H1 (cell line): ENCODE measurements around the gene PSPC1. TPM values are rescaled to one million over a fixed set of nuclear protein-coding genes. Genes with fewer than 3 reads are reported as not detected.

ENCODE experiments used
- CTCF ChIA-PET: fragments of 300-600 bp; sonication (Branson Sonifier 250); formaldehyde crosslinking; loops from one replicate; lab custom pipeline; 2021; ENCODE audit not compliant: partially characterized antibody; lab: Charles Lee
- POLR2A ChIA-PET: fragments of 300-600 bp; sonication (Branson Sonifier 250); formaldehyde crosslinking; loops from one replicate; lab custom pipeline; 2021; ENCODE audit warnings: inconsistent platforms; ENCODE audit not compliant: partially characterized antibody; lab: Charles Lee
- DNase-seq, 2 experiments: peaks; one replicate each; pipeline versions ENCODE4 v3.0.0 to v3.0.0-alpha.2; 2010 to 2022; ENCODE audit warnings: low spot score in 2 of 2, low read depth in 1 of 2, mixed read lengths in 1 of 2
- FAIRE-seq: peaks from 2 replicates; lab custom pipeline; 2011; peaks lifted over from hg19 to GRCh38; lab: Jason Lieb, UNC
- H2AFZ ChIP-seq: 2 replicates; pipeline ENCODE4 v1.8.1; 2012; ENCODE audit warnings: low read length, inconsistent platforms
- H2AK5ac ChIP-seq: 2 replicates; pipeline ENCODE4 v1.6.1; 2013; ENCODE audit warnings: low read depth, low read length
- H2BK120ac ChIP-seq: replicated peaks from 2 replicates; pipeline ENCODE3; 2013; ENCODE audit warnings: low read depth, low read length, inconsistent platforms
- H2BK12ac ChIP-seq: 2 replicates; pipeline ENCODE4 v1.6.1; 2013; ENCODE audit warnings: low read depth, low read length
- H2BK15ac ChIP-seq: 2 replicates; pipeline ENCODE4 v1.6.1; 2013; ENCODE audit warnings: low read length
- H2BK20ac ChIP-seq: 2 replicates; pipeline ENCODE4 v1.6.1; 2013; ENCODE audit warnings: low read length
- H2BK5ac ChIP-seq: 2 replicates; pipeline ENCODE4 v1.6.1; 2013; ENCODE audit warnings: low read depth, low read length
- H3K14ac ChIP-seq: 2 replicates; pipeline ENCODE4 v1.6.1; 2013; ENCODE audit warnings: inconsistent platforms; ENCODE audit not compliant: insufficient read length
- H3K18ac ChIP-seq: 2 replicates; pipeline ENCODE4 v1.6.1; 2013; ENCODE audit warnings: low read length; ENCODE audit errors: extremely low read depth
- H3K23ac ChIP-seq: 2 replicates; pipeline ENCODE4 v1.6.1; 2013; ENCODE audit warnings: inconsistent platforms; ENCODE audit not compliant: insufficient read length
- H3K23me2 ChIP-seq: 2 replicates; pipeline ENCODE4 v1.6.1; 2013; ENCODE audit warnings: low read depth, low read length
- H3K27ac ChIP-seq: 2 replicates; pipeline ENCODE4 v1.6.1; 2011; ENCODE audit warnings: low read depth, low read length, inconsistent platforms
- H3K27me3 ChIP-seq, 4 experiments: replicated peaks in 1 of 4; 1 replicate in 1 of 4; 2 replicates in 3 of 4; pipeline versions ENCODE4 v1.6.1 to v1.8.1; 2011 to 2013; ENCODE audit warnings: low read length in 3 of 4, mild to moderate bottlenecking in 3 of 4, inconsistent platforms in 2 of 4, mixed read lengths in 2 of 4, moderate library complexity in 1 of 4; ENCODE audit not compliant: control insufficient read depth in 3 of 4, insufficient read depth in 3 of 4; ENCODE audit errors: extremely low read depth in 1 of 4
- H3K36me3 ChIP-seq, 4 experiments: 2 replicates each; pipeline versions ENCODE4 v1.6.1 to v1.8.1; 2011 to 2013; ENCODE audit warnings: mild to moderate bottlenecking in 4 of 4, low read length in 3 of 4, moderate library complexity in 2 of 4, control low read depth in 1 of 4, inconsistent platforms in 1 of 4; ENCODE audit not compliant: insufficient read depth in 4 of 4, control insufficient read depth in 2 of 4
- H3K4ac ChIP-seq: replicated peaks from 2 replicates; pipeline ENCODE3; 2013; ENCODE audit warnings: low read length, low read depth, mixed read lengths, inconsistent platforms; ENCODE audit not compliant: insufficient read length
- H3K4me1 ChIP-seq, 4 experiments: replicated peaks in 1 of 4; 1 replicate in 1 of 4; 2 replicates in 3 of 4; pipeline versions ENCODE4 v1.6.1 to v1.8.1; 2011 to 2013; ENCODE audit warnings: low read length in 3 of 4, inconsistent platforms in 2 of 4, mixed read lengths in 1 of 4; ENCODE audit not compliant: insufficient read depth in 4 of 4, control insufficient read depth in 3 of 4
- H3K4me2 ChIP-seq, 2 experiments: 2 replicates each; pipeline versions ENCODE4 v1.6.1 to v1.8.1; 2011 to 2013; ENCODE audit warnings: low read depth in 2 of 2, low read length in 2 of 2, control low read depth in 1 of 2, inconsistent platforms in 1 of 2, mild to moderate bottlenecking in 1 of 2; ENCODE audit not compliant: insufficient read depth in 1 of 2
- H3K4me3 ChIP-seq, 4 experiments: fragments of 200-600, 300-600 bp in 1 of 4; sonication (generic), shearing (Covaris generic), sonication (Bioruptor Twin) in 1 of 4; 2 replicates each; pipeline versions ENCODE4 v1.5.1 to v1.8.1; 2011 to 2016; ENCODE audit warnings: low read length in 4 of 4, low read depth in 3 of 4, control low read depth in 2 of 4, inconsistent platforms in 2 of 4, mild to moderate bottlenecking in 2 of 4, mixed read lengths in 1 of 4, moderate library complexity in 1 of 4; ENCODE audit not compliant: insufficient read depth in 2 of 4; ENCODE audit errors: extremely low read depth in 1 of 4
- H3K56ac ChIP-seq: replicated peaks from 2 replicates; pipeline ENCODE3; 2013; ENCODE audit warnings: low read depth, mild to moderate bottlenecking, mixed read lengths, low read length, inconsistent platforms; ENCODE audit not compliant: insufficient read length
- H3K79me1 ChIP-seq: 2 replicates; pipeline ENCODE4 v1.6.1; 2013; ENCODE audit warnings: low read depth, low read length, control low read depth
- H3K79me2 ChIP-seq, 2 experiments: 2 replicates each; pipeline versions ENCODE4 v1.6.1 to v1.8.1; 2012 to 2013; ENCODE audit warnings: low read length in 2 of 2, mild to moderate bottlenecking in 2 of 2, inconsistent platforms in 1 of 2; ENCODE audit not compliant: insufficient read depth in 2 of 2, control insufficient read depth in 1 of 2
- H3K9ac ChIP-seq, 4 experiments: replicated peaks in 1 of 4; 1 replicate in 1 of 4; 2 replicates in 3 of 4; pipeline versions ENCODE4 v1.6.1 to v1.8.1; 2011 to 2013; ENCODE audit warnings: low read depth in 3 of 4, low read length in 3 of 4, control low read depth in 2 of 4, mild to moderate bottlenecking in 2 of 4, moderate library complexity in 2 of 4, inconsistent platforms in 1 of 4; ENCODE audit errors: extremely low read depth in 1 of 4
- H3K9me3 ChIP-seq, 2 experiments: 2 replicates each; pipeline versions ENCODE4 v1.6.1 to v1.8.1; 2012 to 2013; ENCODE audit warnings: mild to moderate bottlenecking in 2 of 2, moderate library complexity in 2 of 2, control low read depth in 1 of 2, inconsistent platforms in 1 of 2, low read depth in 1 of 2, low read length in 1 of 2, mixed read lengths in 1 of 2; ENCODE audit not compliant: insufficient read depth in 2 of 2
- H4K20me1 ChIP-seq, 2 experiments: replicated peaks in 1 of 2; 2 replicates each; pipeline versions ENCODE3 to v1.8.1; 2011 to 2013; ENCODE audit warnings: inconsistent platforms in 2 of 2, low read length in 2 of 2, mild to moderate bottlenecking in 1 of 2; ENCODE audit not compliant: insufficient read depth in 2 of 2, control insufficient read depth in 1 of 2
- H4K5ac ChIP-seq: 2 replicates; pipeline ENCODE4 v1.6.1; 2013; ENCODE audit warnings: low read length, low read depth, mixed read lengths, inconsistent platforms; ENCODE audit not compliant: insufficient read length
- H4K8ac ChIP-seq: 2 replicates; pipeline ENCODE4 v1.8.0; 2013; ENCODE audit warnings: mild to moderate bottlenecking, moderate library complexity, low read length, inconsistent platforms; ENCODE audit not compliant: insufficient read depth; ENCODE audit errors: extremely low read depth
- H4K91ac ChIP-seq: replicated peaks from 2 replicates; pipeline ENCODE3; 2013; ENCODE audit warnings: low read length, mixed read lengths, inconsistent platforms; ENCODE audit not compliant: insufficient read length
- BCL11A ChIP-seq, 2 experiments: IDR thresholded peaks; one replicate each; pipeline ENCODE4 v1.6.1; 2011; ENCODE audit warnings: low read depth in 2 of 2, low read length in 2 of 2, mild to moderate bottlenecking in 2 of 2
- CHD2 ChIP-seq: IDR thresholded peaks from 2 replicates; pipeline ENCODE4 v1.6.1; 2012; ENCODE audit warnings: low read length, improper control_type of control experiment
- EGR1 ChIP-seq: IDR thresholded peaks from 2 replicates; pipeline ENCODE4 v1.6.1; 2011; ENCODE audit warnings: low read depth, low read length, borderline replicate concordance
- MAFK ChIP-seq: IDR thresholded peaks from 2 replicates; pipeline ENCODE4 v1.6.1; 2012; ENCODE audit warnings: low read depth, mild to moderate bottlenecking, improper control_type of control experiment, low read length
- RNF2 ChIP-seq: fragments of 200-900, 300-1000 bp; sonication (generic); IDR thresholded peaks from 2 replicates; pipeline ENCODE4 v1.7.1; 2016; ENCODE audit warnings: borderline replicate concordance, low read depth, mild to moderate bottlenecking, antibody characterized with exemption, low read length; ENCODE audit not compliant: poor library complexity, severe bottlenecking; ENCODE audit errors: missing control alignments
- SAP30 ChIP-seq: fragments of 300-600 bp; sonication (generic); IDR thresholded peaks from 2 replicates; pipeline ENCODE4 v1.7.1; 2012; ENCODE audit warnings: low read length, moderate library complexity, mild to moderate bottlenecking, inconsistent platforms; ENCODE audit not compliant: insufficient read depth, insufficient replicate concordance
- SIN3A ChIP-seq, 2 experiments: IDR thresholded peaks in 1 of 2; conservative IDR thresholded peaks in 1 of 2; 2 replicates each; pipeline ENCODE4 v1.6.1; 2011 to 2012; ENCODE audit warnings: low read length in 2 of 2, improper control_type of control experiment in 1 of 2, low read depth in 1 of 2, mild to moderate bottlenecking in 1 of 2
- WGBS, 2 experiments: shearing (Covaris generic) in 1 of 2; methylation state at CpG; one replicate each; pipeline versions ENCODE4 v1.1.6 to v1.1.7; 2013 to 2015; ENCODE audit warnings: low lambda C conversion rate in 2 of 2, mixed read lengths in 2 of 2, inconsistent platforms in 1 of 2, low coverage in 1 of 2, missing lambda C conversion rate in 1 of 2; ENCODE audit not compliant: insufficient replicate concordance in 2 of 2, insufficient coverage in 1 of 2, insufficient read length in 1 of 2; ENCODE audit errors: extremely low coverage in 1 of 2, missing lambda C conversion rate in 1 of 2; 5-methylcytosine and 5-hydroxymethylcytosine counted together
- polyA plus RNA-seq, 7 experiments: library from polyadenylated mRNA; depleted of rRNA in 3 of 7; stranded (reverse) in 5 of 7; unstranded in 2 of 7; fragments of >200 nt in 5 of 7; fragments of 200-250 nt in 2 of 7; gene quantifications; 1 replicate in 5 of 7; 2 replicates in 1 of 7; 4 replicates in 1 of 7; pipeline versions ENCODE4 v1.2.1 to v1.2.3, GENCODE V29; 2011 to 2013; ENCODE audit warnings: missing spikeins in 2 of 7, mixed read lengths in 2 of 7
- total RNA-seq: library from RNA; stranded (reverse); fragmentation: NEBNext Ultra II Directional; extraction: Animal tissue kit (Norgen Biotek cat#: 25700); gene quantifications from 2 replicates; pipeline ENCODE4 v1.2.1, GENCODE V29; 2021
- TF ChIP-seq, protein P1 (sequence below), 3 experiments: IDR thresholded peaks; 1 replicate in 2 of 3; 2 replicates in 1 of 3; pipeline versions ENCODE4 v1.5.1 to v1.6.1; 2011; ENCODE audit warnings: low read length in 3 of 3, mild to moderate bottlenecking in 3 of 3, inconsistent platforms in 2 of 3, low read depth in 1 of 3, moderate library complexity in 1 of 3; ENCODE audit not compliant: insufficient read depth in 1 of 3; ENCODE audit errors: control extremely low read depth in 1 of 3
- TF ChIP-seq, protein P2 (sequence below): IDR thresholded peaks from 2 replicates; pipeline ENCODE4 v1.6.1; 2011; ENCODE audit warnings: low read length, improper control_type of control experiment

The PSPC1 gene
- total and polyA plus RNA-seq, 2 of the 8 experiments (the other 6 are each of a cell fraction or from before 2014, with no cell fraction given) = 53.4 to 97.4 TPM

DNA sequence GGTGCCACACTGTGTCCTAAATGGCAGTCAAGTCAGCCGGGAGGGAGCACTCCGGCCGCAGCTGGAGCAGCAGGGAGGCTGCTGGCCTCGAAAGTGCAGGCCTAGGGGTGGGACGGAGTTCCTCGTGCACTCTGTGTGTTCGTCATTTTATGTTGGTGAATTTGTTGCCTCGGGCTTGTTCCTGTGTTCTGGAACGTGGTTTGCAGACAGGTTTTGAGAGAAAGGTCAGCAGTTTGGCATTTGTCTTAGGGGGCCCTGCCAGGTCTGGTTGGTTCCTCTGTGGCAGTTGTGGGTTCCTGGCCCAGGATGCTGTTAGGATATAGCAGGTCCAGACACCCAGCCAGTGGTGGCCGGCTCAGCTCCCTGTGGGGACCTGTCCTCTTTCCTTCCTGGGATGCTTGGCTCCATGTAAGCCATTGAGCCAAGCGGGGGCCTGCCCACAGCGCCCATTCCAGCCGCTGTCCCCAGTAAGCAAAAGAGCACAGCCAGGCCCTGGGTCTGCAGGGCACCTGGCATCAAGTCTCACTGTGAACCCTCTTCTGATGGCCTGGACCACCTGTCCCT is 119.2 kb downstream of the PSPC1 start:
- H3K4ac ChIP-seq = no peak overlapping the region
- H2BK12ac ChIP-seq = no peak overlapping the region
- H4K5ac ChIP-seq = no peak overlapping the region
- POLR2A ChIA-PET = no interaction called here
- no peak overlapping the region for H2BK120ac ChIP-seq
- 86% methylated on average over 13 of the region's 13 CpGs; no CpG with 5 or more reads in 1 of the 2 experiments for WGBS, 2 experiments
- no peak overlapping the region for H3K4me2 ChIP-seq
- H3K36me3 ChIP-seq = peaks cover 0 to 19% (median 12%) of the 10 kb centered on the region in 4 experiments; a peak in 4 of 8 replicates
- no peaks in the 10 kb centered on the region for H3K9me3 ChIP-seq
- H4K91ac ChIP-seq = no peak overlapping the region
- no peak overlapping the region for H3K4me3 ChIP-seq
- H3K23ac ChIP-seq = no peak overlapping the region
- H3K79me1 ChIP-seq = no peaks in the 10 kb centered on the region
- CTCF ChIA-PET = no interaction called here
- H3K27me3 ChIP-seq = no peaks in the 10 kb centered on the region
- no peak overlapping the region for H3K56ac ChIP-seq
- no peak overlapping the region for H2BK5ac ChIP-seq
- no peak overlapping the region; the same call in 1 of the 2 replicates for H4K8ac ChIP-seq
- H3K9ac ChIP-seq = no peak overlapping the region
- DNase-seq (no peak), FAIRE-seq (no peak)
- H2AK5ac ChIP-seq = no peak overlapping the region
- no peak overlapping the region for H3K27ac ChIP-seq
- no peak overlapping the region for H3K14ac ChIP-seq
- H3K79me2 ChIP-seq = no peaks in the 10 kb centered on the region
- no peak overlapping the region for H2BK20ac ChIP-seq
- H3K4me1 ChIP-seq = no peaks in the 10 kb centered on the region; a peak in 1 of 7 replicates
- no peak overlapping the region for H2AFZ ChIP-seq
- peaks cover 0 to 7% of the 10 kb centered on the region in 2 experiments for H4K20me1 ChIP-seq
- H3K23me2 ChIP-seq = no peaks in the 10 kb centered on the region
- H2BK15ac ChIP-seq = no peak overlapping the region
- no peak overlapping the region for H3K18ac ChIP-seq
- TF ChIP-seq BCL11A (IDR thresholded peaks at IDR 0.05; ENCODE audit: low read depth in 2 of 2, low read length in 2 of 2) = no peak
- no peak for TF ChIP-seq SIN3A (conservative IDR thresholded peaks at IDR 0.05 in 1 of 2, IDR thresholded peaks at IDR 0.05 in 1 of 2; ENCODE audit: low read depth in 1 of 2, low read length in 2 of 2)
- TF ChIP-seq, protein P1, sequence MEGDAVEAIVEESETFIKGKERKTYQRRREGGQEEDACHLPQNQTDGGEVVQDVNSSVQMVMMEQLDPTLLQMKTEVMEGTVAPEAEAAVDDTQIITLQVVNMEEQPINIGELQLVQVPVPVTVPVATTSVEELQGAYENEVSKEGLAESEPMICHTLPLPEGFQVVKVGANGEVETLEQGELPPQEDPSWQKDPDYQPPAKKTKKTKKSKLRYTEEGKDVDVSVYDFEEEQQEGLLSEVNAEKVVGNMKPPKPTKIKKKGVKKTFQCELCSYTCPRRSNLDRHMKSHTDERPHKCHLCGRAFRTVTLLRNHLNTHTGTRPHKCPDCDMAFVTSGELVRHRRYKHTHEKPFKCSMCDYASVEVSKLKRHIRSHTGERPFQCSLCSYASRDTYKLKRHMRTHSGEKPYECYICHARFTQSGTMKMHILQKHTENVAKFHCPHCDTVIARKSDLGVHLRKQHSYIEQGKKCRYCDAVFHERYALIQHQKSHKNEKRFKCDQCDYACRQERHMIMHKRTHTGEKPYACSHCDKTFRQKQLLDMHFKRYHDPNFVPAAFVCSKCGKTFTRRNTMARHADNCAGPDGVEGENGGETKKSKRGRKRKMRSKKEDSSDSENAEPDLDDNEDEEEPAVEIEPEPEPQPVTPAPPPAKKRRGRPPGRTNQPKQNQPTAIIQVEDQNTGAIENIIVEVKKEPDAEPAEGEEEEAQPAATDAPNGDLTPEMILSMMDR (IDR thresholded peaks at IDR 0.05; ENCODE audit: control extremely low read depth in 1 of 3, insufficient read depth in 1 of 3, low read depth in 1 of 3, low read length in 3 of 3) = no peak
- no peak for TF ChIP-seq CHD2
- TF ChIP-seq SAP30 = no peak
- no peak for TF ChIP-seq EGR1
- TF ChIP-seq RNF2 = no peak
- TF ChIP-seq, protein P2, sequence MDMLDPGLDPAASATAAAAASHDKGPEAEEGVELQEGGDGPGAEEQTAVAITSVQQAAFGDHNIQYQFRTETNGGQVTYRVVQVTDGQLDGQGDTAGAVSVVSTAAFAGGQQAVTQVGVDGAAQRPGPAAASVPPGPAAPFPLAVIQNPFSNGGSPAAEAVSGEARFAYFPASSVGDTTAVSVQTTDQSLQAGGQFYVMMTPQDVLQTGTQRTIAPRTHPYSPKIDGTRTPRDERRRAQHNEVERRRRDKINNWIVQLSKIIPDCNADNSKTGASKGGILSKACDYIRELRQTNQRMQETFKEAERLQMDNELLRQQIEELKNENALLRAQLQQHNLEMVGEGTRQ = no peak
- TF ChIP-seq MAFK = no peak
